GM12891 (cell line): Measurements from ENCODE around the gene DYTN.

Source experiments
- PAX5 ChIP-seq: IDR thresholded peaks from 2 replicates; pipeline ENCODE4 v1.6.1; 2011; ENCODE audit warnings: low read length, moderate library complexity, mild to moderate bottlenecking; ENCODE audit not compliant: insufficient read depth, severe bottlenecking
- POLR2A ChIP-seq: IDR thresholded peaks from 2 replicates; pipeline ENCODE4 v1.6.1; 2011; ENCODE audit warnings: low read depth, low read length, control low read depth
- POLR2AphosphoS5 ChIP-seq: IDR thresholded peaks from 2 replicates; pipeline ENCODE4 v1.6.1; 2011; ENCODE audit warnings: low read depth, low read length, control low read depth
- SPI1 ChIP-seq: IDR thresholded peaks from 2 replicates; pipeline ENCODE4 v1.6.1; 2011; ENCODE audit warnings: low read depth, low read length, control low read depth
- TAF1 ChIP-seq: IDR thresholded peaks from 2 replicates; pipeline ENCODE4 v1.6.1; 2011; ENCODE audit warnings: low read depth, low read length, control low read depth

DNA sequence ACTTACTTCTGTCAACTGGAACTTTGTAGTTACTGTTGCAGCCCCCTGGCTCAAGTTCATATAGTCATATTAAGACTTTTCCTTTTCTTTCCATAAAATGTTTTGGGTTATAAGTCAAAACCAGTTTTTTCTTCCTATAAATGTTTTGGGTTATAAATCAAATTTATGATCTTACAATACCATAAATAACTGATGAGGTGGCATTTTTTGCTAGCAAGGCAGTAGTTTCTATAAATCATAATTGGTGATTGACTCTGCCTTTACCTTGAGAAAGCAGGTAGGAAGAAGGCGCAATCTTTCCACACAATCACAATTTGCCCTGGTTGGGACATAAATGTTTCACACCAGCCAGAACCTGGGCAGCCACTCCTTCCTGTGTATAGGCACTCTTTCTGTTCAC lies 5.1 kb upstream of the DYTN start:
- TF ChIP-seq POLR2A, result no peak
- no peak for TF ChIP-seq POLR2AphosphoS5
- no peak for TF ChIP-seq PAX5
- no peak for TF ChIP-seq SPI1
- TF ChIP-seq TAF1, result no peak
